A549 (cell line): ENCODE data around the gene SLC30A1. TPM values are rescaled to one million over a fixed set of nuclear protein-coding genes. Genes with fewer than 3 reads are reported as not detected.

Experiments
- ATAC-seq, 2 experiments: fragments of 200-7000 bp in 1 of 2; fragments of >200 bp in 1 of 2; cut with Nextera tagmentation in 1 of 2; cut with Tn5 transposase in 1 of 2; 3 replicates each; pipeline versions ENCODE4 v1.8.0 to v1.9.1; 2018 to 2020; ENCODE audit warnings: mild to moderate bottlenecking in 1 of 2, moderate library complexity in 1 of 2
- CTCF ChIA-PET: fragments of 300-600 bp; sonication (Branson Sonifier 250); formaldehyde crosslinking; extraction: SDS; loops from one replicate; lab custom pipeline; 2021; ENCODE audit warnings: antibody characterized with exemption, inconsistent platforms; lab: Yijun Ruan, JAX
- POLR2A ChIA-PET: fragments of 350-600 bp; formaldehyde crosslinking; extraction: SDS; loops from one replicate; lab custom pipeline; 2021; ENCODE audit warnings: antibody characterized with exemption, inconsistent platforms; lab: Yijun Ruan, JAX
- DNase-seq, 2 experiments: peaks; one replicate each; pipeline versions ENCODE4 v3.0.0 to v3.0.0-alpha.2; 2011 to 2016; ENCODE audit warnings: low read depth in 1 of 2, low spot score in 1 of 2
- FAIRE-seq: peaks from 2 replicates; lab custom pipeline; 2011; peaks lifted over from hg19 to GRCh38; lab: Jason Lieb, UNC
- H3K27ac ChIP-seq, 2 experiments: fragments of >200 bp; sonication (Bioruptor Twin); formaldehyde crosslinking; 3 replicates each; pipeline ENCODE4 v1.5.1; 2016 to 2017
- H3K4me1 ChIP-seq: fragments of >200 bp; sonication (Bioruptor Twin); formaldehyde crosslinking; 3 replicates; pipeline ENCODE4 v1.6.1; 2016
- H3K4me2 ChIP-seq: fragments of >200 bp; sonication (Bioruptor Twin); formaldehyde crosslinking; 3 replicates; pipeline ENCODE4 v1.6.1; 2016
- H3K4me3 ChIP-seq: fragments of >200 bp; sonication (Bioruptor Twin); formaldehyde crosslinking; 3 replicates; pipeline ENCODE4 v1.5.1; 2016
- H3K9me3 ChIP-seq: fragments of >200 bp; sonication (Bioruptor Twin); formaldehyde crosslinking; 3 replicates; pipeline ENCODE4 v1.6.1; 2016
- CHD2 ChIP-seq: fragments of 150-350 bp; IDR thresholded peaks from 2 replicates; pipeline ENCODE4 v1.6.1; 2014; ENCODE audit warnings: low read length; ENCODE audit not compliant: partially characterized antibody
- CHD4 ChIP-seq: fragments of 200-600 bp; sonication (generic); IDR thresholded peaks from 2 replicates; pipeline ENCODE4 v1.6.1; 2016; ENCODE audit warnings: antibody characterized with exemption, mild to moderate bottlenecking, borderline replicate concordance
- CTCF ChIP-seq: fragments of >200 bp; sonication (Bioruptor Twin); formaldehyde crosslinking; IDR thresholded peaks from 3 replicates; pipeline ENCODE4 v1.5.1; 2016
- EHF ChIP-seq: fragments of 250-450 bp; sonication (Bioruptor Pico); IDR thresholded peaks from 2 replicates; pipeline ENCODE4 v1.5.0; 2020; ENCODE audit warnings: mild to moderate bottlenecking
- EHMT2 ChIP-seq: fragments of 200-600 bp; sonication (generic); IDR thresholded peaks from 2 replicates; pipeline ENCODE4 v1.6.1; 2016; ENCODE audit warnings: antibody characterized with exemption, low read depth, mild to moderate bottlenecking, moderate library complexity
- ESRRA ChIP-seq: fragments of 150-350 bp; IDR thresholded peaks from 2 replicates; pipeline ENCODE4 v1.6.1; 2014; ENCODE audit warnings: mild to moderate bottlenecking, low read length, borderline replicate concordance
- FOSL2 ChIP-seq, 2 experiments: fragments of 450-650 bp in 1 of 2; fragments of >200 bp in 1 of 2; sonication (Bioruptor Twin) in 1 of 2; formaldehyde crosslinking; IDR thresholded peaks; 2 replicates each; pipeline versions ENCODE4 v1.5.0 to v1.6.1; 2016 to 2020; ENCODE audit warnings: mild to moderate bottlenecking in 1 of 2, moderate library complexity in 1 of 2
- GATA3 ChIP-seq: IDR thresholded peaks from 2 replicates; pipeline ENCODE4 v1.6.1; 2012; ENCODE audit warnings: borderline replicate concordance
- HEYL ChIP-seq: fragments of 250-450 bp; sonication (Bioruptor Pico); IDR thresholded peaks from 2 replicates; pipeline ENCODE4 v1.8.0; 2021; ENCODE audit warnings: mild to moderate bottlenecking, moderate library complexity
- HOXB5 ChIP-seq: fragments of 250-450 bp; sonication (Bioruptor Pico); IDR thresholded peaks from 2 replicates; pipeline ENCODE4 v1.5.0; 2020; ENCODE audit warnings: mild to moderate bottlenecking, moderate library complexity
- JUNB ChIP-seq: fragments of >200 bp; sonication (Bioruptor Twin); formaldehyde crosslinking; IDR thresholded peaks from 2 replicates; pipeline ENCODE4 v1.6.1; 2016
- KDM1A ChIP-seq: fragments of 200-600 bp; sonication (generic); IDR thresholded peaks from 2 replicates; pipeline ENCODE4 v1.6.1; 2016; ENCODE audit warnings: low read depth, mild to moderate bottlenecking
- KDM5A ChIP-seq: fragments of 200-600 bp; sonication (generic); IDR thresholded peaks from 2 replicates; pipeline ENCODE4 v1.6.1; 2016; ENCODE audit warnings: antibody characterized with exemption, mild to moderate bottlenecking
- MAFK ChIP-seq: fragments of 450-650 bp; IDR thresholded peaks from 2 replicates; pipeline ENCODE4 v1.6.1; 2014; ENCODE audit not compliant: partially characterized antibody
- NFE2L2 ChIP-seq: fragments of 150-350 bp; conservative IDR thresholded peaks from 2 replicates; pipeline ENCODE4 v1.6.1; 2014; ENCODE audit warnings: low read length
- NPAS2 ChIP-seq: fragments of 250-450 bp; sonication (Bioruptor Pico); IDR thresholded peaks from 2 replicates; pipeline ENCODE4 v1.8.0; 2022; ENCODE audit warnings: mild to moderate bottlenecking, moderate library complexity, borderline replicate concordance
- PBX3 ChIP-seq: IDR thresholded peaks from 2 replicates; pipeline ENCODE4 v1.6.1; 2012
- POLR2AphosphoS2 ChIP-seq: conservative IDR thresholded peaks from 2 replicates; pipeline ENCODE4 v1.6.1; 2012; ENCODE audit warnings: low read length, improper control_type of control experiment, inconsistent platforms
- RAD21 ChIP-seq, 2 experiments: fragments of >200 bp in 1 of 2; sonication (Bioruptor Twin) in 1 of 2; formaldehyde crosslinking in 1 of 2; IDR thresholded peaks in 1 of 2; conservative IDR thresholded peaks in 1 of 2; 2 replicates in 1 of 2; 3 replicates in 1 of 2; pipeline ENCODE4 v1.6.1; 2012 to 2018; ENCODE audit warnings: inconsistent platforms in 1 of 2
- RARB ChIP-seq: fragments of 250-450 bp; sonication (Bioruptor Pico); IDR thresholded peaks from 2 replicates; pipeline ENCODE4 v1.8.0; 2021; ENCODE audit warnings: mild to moderate bottlenecking, moderate library complexity
- RFX5 ChIP-seq: fragments of 450-650 bp; IDR thresholded peaks from 2 replicates; pipeline ENCODE4 v1.7.1; 2014; ENCODE audit warnings: antibody characterized with exemption, mild to moderate bottlenecking, moderate library complexity
- SMC3 ChIP-seq: fragments of >200 bp; sonication (Bioruptor Twin); formaldehyde crosslinking; IDR thresholded peaks from 3 replicates; pipeline ENCODE4 v1.6.1; 2018; ENCODE audit warnings: inconsistent platforms
- SREBF2 ChIP-seq: fragments of 450-650 bp; IDR thresholded peaks from 2 replicates; pipeline ENCODE4 v1.6.1; 2014; ENCODE audit warnings: mild to moderate bottlenecking, moderate library complexity
- ZC3H11A ChIP-seq: fragments of 450-650 bp; IDR thresholded peaks from 2 replicates; pipeline ENCODE4 v1.6.1; 2014; ENCODE audit warnings: antibody characterized with exemption, mild to moderate bottlenecking
- ZNF302 ChIP-seq: fragments of 250-450 bp; sonication (Bioruptor Pico); IDR thresholded peaks from 2 replicates; pipeline ENCODE4 v1.9.0; 2021; ENCODE audit warnings: inconsistent platforms, mild to moderate bottlenecking, moderate library complexity
- WGBS: methylation state at CpG from one replicate; pipeline ENCODE4 v1.1.6; 2017; ENCODE audit errors: missing lambda C conversion rate; 5-methylcytosine and 5-hydroxymethylcytosine counted together
- polyA plus RNA-seq, 4 experiments: library from polyadenylated mRNA; depleted of rRNA in 3 of 4; stranded (reverse); fragments of >200 nt; fragmentation: RNase III in 1 of 4; extraction: RNeasy Plus Mini Kit Qiagen cat#74134 plus additional on column Dnase treatment in 1 of 4; gene quantifications; 2 replicates in 3 of 4; 3 replicates in 1 of 4; pipeline ENCODE4 v1.2.3, GENCODE V29; 2011 to 2017
- TF ChIP-seq, protein P1 (sequence below): fragments of 150-350 bp; IDR thresholded peaks from 2 replicates; pipeline ENCODE4 v1.6.1; 2014; ENCODE audit warnings: low read depth, mild to moderate bottlenecking, low read length

The SLC30A1 gene
- polyA plus RNA-seq, 2 of the 4 experiments (the other 2 are of a cell fraction), result 20.6 to 27.0 TPM

- Histone ChIP-seq H3K4me2 (no peak overlapping the region), H3K4me1 (peaks cover 11% of the 10 kb centered on the region), H3K27ac (no peak overlapping the region), H3K9me3 (no peaks in the 10 kb centered on the region), H3K4me3 (no peak overlapping the region)
- ATAC-seq (no peak), DNase-seq (no peak), FAIRE-seq (no peak)
- WGBS, result 64% methylated on average over 6 of the region's 6 CpGs
- TF ChIP-seq ESRRA (no peak), SREBF2 (no peak), GATA3 (no peak), RAD21 (conservative IDR thresholded peaks at IDR 0.05 in 1 of 2, IDR thresholded peaks at IDR 0.05 in 1 of 2) (no peak), FOSL2 (IDR thresholded peaks at IDR 0.05) (no peak), FOSL2 (CRISPR knock-in tag; IDR thresholded peaks at IDR 0.05) (no peak), HEYL (CRISPR knock-in tag) (no peak), KDM5A (no peak), MAFK (no peak), EHF (CRISPR knock-in tag) (no peak), KDM1A (no peak), ZNF302 (CRISPR knock-in tag) (no peak)
- CTCF ChIA-PET, result interaction anchor here (0.7 to 1.0 kb wide), 2 partner anchors 8 to 24 kb away, joined by 3 read pairs; no protein-coding TSS in a partner anchor
- POLR2A ChIA-PET, result no interaction called here
These were observed 17.6 kb upstream of the SLC30A1 start for GRCh38 chr1:211596418-211597181.

- POLR2A ChIA-PET, result no interaction called here
- ATAC-seq (no peak), FAIRE-seq (no peak), DNase-seq (no peak)
- Histone ChIP-seq H3K27ac (no peak overlapping the region), H3K9me3 (no peaks in the 10 kb centered on the region), H3K4me2 (no peak overlapping the region), H3K4me3 (no peak overlapping the region), H3K4me1 (peaks cover 11% of the 10 kb centered on the region)
- TF ChIP-seq POLR2AphosphoS2 (no peak), SMC3 (no peak), JUNB (no peak), NFE2L2 (no peak), RAD21 (conservative IDR thresholded peaks at IDR 0.05 in 1 of 2, IDR thresholded peaks at IDR 0.05 in 1 of 2) (no peak), ZC3H11A (no peak), CHD2 (no peak), PBX3 (no peak), RFX5 (no peak), HOXB5 (CRISPR knock-in tag) (no peak), NPAS2 (CRISPR knock-in tag) (no peak), EHMT2 (no peak), KDM1A (no peak), CHD4 (no peak), RARB (CRISPR knock-in tag) (no peak), MAFK (no peak), CTCF (no peak)
- TF ChIP-seq, protein P1, sequence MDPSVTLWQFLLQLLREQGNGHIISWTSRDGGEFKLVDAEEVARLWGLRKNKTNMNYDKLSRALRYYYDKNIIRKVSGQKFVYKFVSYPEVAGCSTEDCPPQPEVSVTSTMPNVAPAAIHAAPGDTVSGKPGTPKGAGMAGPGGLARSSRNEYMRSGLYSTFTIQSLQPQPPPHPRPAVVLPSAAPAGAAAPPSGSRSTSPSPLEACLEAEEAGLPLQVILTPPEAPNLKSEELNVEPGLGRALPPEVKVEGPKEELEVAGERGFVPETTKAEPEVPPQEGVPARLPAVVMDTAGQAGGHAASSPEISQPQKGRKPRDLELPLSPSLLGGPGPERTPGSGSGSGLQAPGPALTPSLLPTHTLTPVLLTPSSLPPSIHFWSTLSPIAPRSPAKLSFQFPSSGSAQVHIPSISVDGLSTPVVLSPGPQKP, result no peak
- CTCF ChIA-PET, result interaction anchor here (1.1 kb wide), 1 partner anchor 11 kb away, joined by 3 read pairs; no protein-coding TSS in a partner anchor
These were observed 16.5 kb upstream of the SLC30A1 start for GRCh38 chr1:211595419-211595818.
